ENCODE measurements around the gene ZNF621.

The ZNF621 gene

DNA sequence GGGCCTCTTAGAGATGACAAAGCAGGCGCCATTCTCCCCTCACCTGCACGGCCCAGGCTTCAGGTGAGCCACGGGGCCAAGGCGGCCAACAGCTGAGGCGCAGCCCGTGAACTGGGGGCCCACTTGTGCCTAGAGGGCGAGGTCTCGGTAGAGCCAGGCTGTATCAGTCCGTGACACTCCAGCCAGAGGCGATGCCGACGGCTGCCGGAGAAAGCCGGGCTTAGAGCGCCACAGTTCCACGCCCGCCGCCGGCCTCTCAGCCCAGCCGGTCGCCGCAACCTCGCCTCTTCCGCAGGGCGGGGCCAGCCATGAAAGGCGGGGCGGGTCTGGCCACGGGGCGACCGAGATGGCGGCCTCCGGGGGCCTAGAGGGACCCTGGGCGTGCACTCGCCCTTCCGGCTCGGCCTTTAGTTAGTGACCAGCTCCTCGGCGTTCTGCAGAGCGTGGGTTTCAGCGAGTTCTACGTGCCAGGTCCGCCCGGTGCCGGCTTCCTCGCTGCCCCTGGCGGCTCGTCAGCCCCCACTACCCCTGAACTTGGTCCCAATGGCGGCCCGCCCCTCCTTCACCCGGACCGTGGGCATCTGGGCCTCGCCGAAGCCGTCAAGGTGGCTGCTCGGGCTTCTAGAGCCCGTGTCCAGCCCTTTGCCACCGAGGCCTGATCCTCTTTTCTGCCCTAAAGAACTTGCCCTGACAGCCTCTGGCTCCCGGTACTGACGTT is at the start of gene ZNF621:
Gene ZNF621 (plus strand): TSS at position 393 of the 718 bp plus-strand sequence. CDS start 881 bp downstream, outside the sequence.
- DNase-seq (ENCODE audit: low spot score) = peak; percentile 86

DNA sequence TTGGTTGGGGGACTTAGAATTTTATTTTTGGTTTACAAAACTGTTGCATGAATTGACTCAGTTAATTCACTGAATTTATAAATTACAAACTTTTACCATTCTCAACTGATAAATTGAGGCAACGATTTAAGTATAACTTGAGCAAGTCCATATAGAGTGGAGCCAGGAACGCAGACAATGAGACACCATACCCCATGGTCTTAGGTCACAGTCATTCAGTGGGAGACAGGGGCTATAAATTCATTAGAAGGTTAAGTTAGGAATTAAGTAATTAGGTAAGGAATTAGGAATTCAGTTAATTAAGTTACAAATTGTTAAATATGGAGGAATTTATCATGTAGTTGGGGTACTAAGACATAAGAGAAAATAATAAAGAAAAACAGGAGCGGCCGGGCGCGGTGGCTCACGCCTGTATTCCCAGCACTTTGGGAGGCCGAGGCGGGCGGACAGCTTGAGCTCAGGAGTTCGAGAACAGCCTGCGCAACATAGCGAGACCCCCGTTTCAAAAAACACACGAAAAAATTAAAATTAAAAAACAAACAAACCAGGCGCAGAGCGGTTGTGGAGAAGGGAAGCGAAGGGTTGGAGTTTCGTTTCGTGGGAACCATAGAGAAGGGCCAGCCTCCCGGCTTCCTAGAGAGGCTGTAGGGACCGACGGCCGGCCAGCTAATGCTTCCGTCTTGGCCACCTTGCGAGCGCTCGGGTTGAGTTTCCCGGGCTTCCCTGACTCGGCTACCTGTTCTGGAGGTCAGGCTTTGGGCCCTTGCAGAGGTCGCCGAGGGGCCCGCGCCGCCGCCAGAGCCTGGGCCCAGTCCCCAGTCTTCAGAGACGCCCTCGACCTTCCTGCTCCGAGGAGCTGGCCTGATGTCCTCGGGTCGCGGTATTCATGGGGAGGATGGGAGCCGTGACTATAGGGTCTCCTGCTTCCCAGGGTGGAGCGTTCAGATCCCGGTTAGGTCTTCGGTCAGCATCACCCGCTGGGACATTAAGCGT is 48.0 kb upstream of the ZNF621 start, which contains the start of gene ZNF619:
Gene ZNF619 (plus strand): TSS at position 645 of the 993 bp plus-strand sequence. CDS start 858 bp downstream, outside the sequence.
- peak; percentile 75 for DNase-seq (ENCODE audit: low spot score)

- DNase-seq (ENCODE audit: low spot score) = peak; percentile 24
Observed at GRCh38 chr3:40477666-40478065, 47.1 kb upstream of the ZNF621 start.

GRCh38 chr3:40487172-40487571 is 37.6 kb upstream of the ZNF621 start:
- no peak for DNase-seq (ENCODE audit: low spot score)

- DNase-seq (ENCODE audit: low spot score) = no peak
Observed at GRCh38 chr3:40490916-40491315, 33.8 kb upstream of the ZNF621 start.

DNA sequence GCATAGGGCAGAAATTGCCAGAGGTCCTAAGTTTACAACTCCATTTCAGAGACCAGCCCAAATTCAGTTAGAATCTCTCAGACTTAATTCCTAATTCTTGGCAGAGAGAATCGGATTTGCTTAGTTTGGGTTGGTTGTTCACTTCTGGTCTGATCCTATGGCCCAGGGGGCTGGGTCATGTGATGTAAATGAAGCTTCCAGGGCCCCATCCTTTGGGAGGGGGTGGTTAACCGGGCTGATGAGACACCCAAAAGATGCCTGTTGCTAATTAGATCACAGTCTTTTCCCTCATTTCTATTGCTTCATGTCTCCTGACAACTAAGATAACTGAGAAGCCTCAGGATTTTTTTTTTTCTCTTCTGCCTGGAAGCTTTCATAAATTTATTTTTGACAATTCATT is 30.1 kb upstream of the ZNF621 start:
- no peak for DNase-seq (ENCODE audit: low spot score)

GRCh38 chr3:40497288-40497687 is 27.5 kb upstream of the ZNF621 start:
- DNase-seq (ENCODE audit: low spot score) = no peak

DNA sequence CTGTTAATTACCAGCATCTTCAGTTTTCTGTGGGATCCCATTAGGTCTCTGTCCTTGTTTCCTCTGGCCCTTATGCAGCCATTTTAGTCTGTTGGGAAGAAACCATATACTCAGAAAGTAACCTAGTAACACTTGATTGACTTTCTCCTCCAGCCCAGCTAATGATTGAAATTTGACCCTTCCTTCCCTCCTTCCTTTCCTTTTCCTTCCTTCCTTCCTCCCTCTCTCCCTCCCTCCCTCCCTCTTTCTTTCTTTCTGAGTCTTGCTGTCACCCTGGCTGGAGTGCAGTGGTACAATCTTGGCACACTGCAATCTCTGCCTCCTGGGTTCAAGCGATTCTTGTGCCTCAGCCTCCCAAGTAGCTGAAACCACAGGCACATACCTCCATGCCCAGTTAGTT is 24.8 kb upstream of the ZNF621 start:
- DNase-seq (ENCODE audit: low spot score) = no peak

GRCh38 chr3:40502034-40502433 is 22.7 kb upstream of the ZNF621 start:
- DNase-seq (ENCODE audit: low spot score) = no peak

DNA sequence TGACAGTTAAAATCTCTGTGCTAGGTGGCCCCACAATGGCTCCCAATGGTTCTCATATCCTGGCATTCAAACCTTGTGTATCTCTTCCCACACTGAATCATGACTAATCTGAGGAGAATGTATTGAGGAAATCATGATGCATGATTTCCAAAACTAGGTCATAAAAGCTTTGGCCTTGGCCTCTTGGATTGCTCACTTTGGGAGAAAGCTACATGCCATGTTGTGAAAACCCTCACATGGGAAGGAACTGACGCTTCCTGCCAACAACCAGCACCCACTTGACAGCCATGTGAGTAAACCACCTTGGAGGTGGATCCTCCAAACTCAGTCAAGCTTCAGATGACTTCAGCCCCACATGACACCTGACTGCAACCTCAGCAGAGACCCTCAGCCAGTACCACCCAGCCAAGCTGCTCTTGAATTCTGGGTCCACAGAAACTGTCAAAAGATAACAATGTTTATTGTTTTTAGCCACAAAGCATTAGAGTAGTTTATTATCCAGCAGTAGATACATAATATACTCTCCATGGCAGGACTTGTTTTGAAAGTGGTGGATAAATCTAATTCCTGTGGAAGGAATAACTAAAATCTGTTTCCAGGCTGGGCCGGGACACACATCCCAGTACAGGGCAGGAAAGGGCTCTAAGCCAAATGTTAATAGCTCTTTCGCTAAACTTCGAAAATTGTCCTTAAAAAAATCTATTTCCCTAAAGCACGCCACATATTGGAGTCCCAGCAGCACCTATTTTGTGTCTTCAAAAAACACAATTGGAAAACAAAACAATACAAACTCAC is 19.9 kb upstream of the ZNF621 start:
- DNase-seq (ENCODE audit: low spot score) = peak; percentile 66

DNA sequence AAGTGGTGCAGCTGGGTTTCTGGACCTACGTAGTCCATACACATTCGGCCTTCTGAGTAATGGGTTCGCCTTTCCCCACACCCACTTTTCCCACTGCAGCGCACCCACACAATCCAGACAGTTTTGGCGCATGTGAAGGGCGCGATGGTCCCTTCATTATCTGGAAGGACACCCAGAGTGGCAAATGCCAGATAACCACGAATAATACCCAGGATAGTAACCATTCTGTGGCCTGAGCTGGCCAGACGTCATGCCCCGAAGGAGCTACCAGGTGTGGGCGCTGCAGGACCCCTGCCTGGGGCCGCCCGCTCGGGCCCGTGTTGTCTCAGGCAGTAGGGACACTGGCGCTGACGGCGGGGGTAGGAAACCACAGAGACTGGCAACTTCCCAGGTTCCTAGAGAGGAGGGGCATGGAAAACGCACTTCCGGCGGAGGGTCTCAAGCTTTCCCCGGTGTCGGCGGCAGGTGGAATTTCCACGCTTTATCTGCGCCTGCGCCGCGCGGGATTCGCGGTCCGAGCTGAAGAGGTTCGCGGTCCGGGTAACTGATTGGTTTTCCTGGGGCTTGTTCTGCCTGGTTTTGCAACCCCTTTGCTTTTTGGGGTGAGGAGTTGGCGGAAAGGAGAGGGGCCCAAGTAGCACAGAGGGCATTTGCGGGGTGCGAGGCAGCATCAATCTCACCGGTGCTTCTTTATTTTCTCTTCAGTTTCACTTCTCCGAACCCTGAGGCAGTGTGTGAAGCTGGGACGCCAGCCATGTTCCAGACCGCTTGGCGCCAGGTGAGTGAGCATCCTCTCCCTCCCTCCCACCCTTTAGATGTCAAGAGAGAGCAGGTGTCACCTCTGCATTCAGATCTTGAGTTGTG is 18.9 kb upstream of the ZNF621 start, which contains the start of gene ZNF620:
Gene ZNF620 (plus strand): TSS at position 441 of the 864 bp plus-strand sequence. CDS start 314 bp downstream, at position 755.
- no peak for DNase-seq (ENCODE audit: low spot score)

DNA sequence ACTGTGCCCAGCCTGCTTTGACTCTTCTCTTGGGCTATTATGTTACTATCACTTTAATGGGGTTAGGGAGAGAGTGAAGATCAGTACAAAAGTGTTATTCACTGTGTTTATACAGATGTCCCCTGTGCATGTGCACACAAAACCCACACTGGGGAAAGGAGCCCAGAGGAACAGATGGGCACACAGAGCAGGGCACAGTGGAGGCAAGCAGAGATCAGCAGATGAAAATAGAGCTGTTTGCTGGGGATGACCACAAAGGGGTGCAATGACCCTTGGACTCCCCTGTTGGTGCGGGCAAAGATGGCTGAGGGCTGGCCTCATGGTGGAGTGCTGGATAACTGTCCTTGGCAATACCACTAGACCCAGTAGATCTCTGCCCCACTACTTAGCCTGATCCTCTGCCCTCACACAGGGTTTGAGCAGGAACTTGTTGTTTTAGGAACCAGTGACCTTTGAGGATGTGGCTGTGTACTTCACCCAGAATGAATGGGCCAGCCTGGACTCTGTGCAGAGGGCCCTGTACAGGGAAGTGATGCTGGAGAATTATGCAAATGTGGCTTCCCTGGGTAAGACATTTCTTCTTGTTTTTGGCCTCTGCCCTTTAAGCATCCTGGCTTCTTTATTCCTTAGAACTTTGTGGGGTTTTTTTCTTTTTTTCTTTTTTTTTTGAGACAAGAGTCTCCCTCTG is 13.6 kb upstream of the ZNF621 start:
- DNase-seq (ENCODE audit: low spot score) = no peak

DNA sequence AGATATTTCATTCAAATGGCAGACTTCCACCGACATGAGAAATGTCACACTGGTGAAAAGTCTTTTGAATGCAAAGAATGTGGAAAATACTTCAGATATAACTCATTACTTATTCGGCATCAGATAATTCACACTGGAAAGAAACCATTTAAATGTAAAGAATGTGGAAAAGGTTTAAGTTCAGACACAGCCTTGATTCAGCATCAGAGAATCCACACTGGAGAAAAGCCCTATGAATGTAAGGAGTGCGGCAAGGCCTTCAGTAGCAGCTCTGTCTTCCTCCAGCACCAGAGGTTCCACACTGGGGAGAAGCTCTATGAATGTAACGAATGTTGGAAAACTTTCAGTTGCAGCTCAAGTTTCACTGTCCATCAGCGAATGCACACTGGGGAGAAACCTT is 8.6 kb upstream of the ZNF621 start:
- no peak for DNase-seq (ENCODE audit: low spot score)

GRCh38 chr3:40518067-40518466 is 6.7 kb upstream of the ZNF621 start:
- DNase-seq (ENCODE audit: low spot score) = no peak

DNA sequence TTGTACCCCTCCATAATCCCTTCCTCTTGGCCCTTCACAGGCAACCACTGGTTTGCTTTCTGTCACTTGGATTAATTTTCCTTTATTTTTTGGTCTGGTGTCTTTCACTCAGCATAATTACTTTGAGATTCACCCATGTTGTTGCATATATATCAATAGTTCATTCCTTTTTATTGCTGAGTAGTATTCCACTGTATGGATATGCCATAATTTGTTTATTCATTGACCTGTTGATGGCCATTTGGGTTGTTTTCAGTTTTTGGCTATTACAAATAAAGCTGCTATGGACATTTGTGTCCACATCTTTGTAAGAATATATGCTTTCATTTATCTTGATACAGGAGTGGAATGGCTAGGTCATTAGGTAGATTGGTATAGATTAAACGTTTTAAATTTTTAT is 5.9 kb upstream of the ZNF621 start:
- no peak for DNase-seq (ENCODE audit: low spot score)

DNA sequence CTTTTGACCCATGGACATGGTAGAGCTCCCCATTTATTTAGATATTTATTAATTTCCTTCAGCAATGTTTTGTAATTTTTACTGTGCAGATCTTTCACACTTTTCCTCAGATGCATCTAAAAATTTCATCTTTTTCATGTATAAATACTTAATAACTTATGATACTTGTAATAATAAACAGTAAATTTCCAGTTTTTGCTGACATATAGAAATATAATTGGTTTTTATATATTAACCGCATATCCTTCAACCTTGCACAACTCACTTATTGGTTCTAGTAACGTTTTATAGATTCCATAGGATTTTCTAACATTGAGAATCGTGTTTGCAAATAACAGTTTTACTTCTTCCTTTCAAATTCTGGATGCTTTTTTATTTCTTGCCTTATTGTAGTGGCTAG is 3.5 kb upstream of the ZNF621 start:
- DNase-seq (ENCODE audit: low spot score) = no peak

GRCh38 chr3:40523781-40524180 is 979 bp upstream of the ZNF621 start:
- DNase-seq (ENCODE audit: low spot score) = no peak

DNA sequence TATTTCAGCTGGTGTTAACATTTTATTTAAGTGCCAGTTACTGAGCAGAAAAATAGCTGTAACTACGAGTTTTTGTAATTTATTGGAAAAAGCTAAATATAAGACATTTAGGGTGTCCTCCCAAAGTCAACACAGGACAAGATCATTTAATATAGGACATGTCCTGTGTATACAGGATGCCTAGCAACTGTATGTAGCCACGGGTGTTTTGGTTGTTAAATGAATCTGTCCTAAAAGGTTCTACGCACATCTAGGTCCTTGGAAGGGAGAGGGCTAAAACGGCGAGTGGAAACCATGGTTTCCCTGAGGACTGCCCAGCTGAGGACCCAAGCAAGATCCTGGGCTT is 565 bp upstream of the ZNF621 start:
- DNase-seq (ENCODE audit: low spot score) = no peak

- DNase-seq (ENCODE audit: low spot score) = no peak
Observed at GRCh38 chr3:40528426-40528825, 3.7 kb downstream of the ZNF621 start.

DNA sequence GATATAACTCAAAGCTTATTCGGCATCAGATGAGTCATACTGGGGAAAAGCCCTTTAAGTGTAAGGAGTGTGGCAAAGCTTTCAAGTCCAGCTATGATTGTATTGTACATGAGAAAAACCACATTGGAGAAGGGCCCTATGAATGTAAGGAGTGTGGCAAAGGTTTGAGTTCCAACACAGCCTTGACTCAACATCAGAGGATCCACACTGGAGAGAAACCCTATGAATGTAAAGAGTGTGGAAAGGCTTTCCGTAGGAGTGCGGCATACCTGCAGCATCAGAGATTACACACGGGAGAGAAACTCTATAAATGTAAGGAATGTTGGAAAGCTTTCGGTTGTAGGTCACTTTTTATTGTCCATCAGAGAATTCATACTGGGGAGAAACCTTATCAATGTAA is 7.5 kb downstream of the ZNF621 start:
- DNase-seq (ENCODE audit: low spot score) = no peak

GRCh38 chr3:40534283-40534682 is 9.5 kb downstream of the ZNF621 start:
- DNase-seq (ENCODE audit: low spot score) = no peak

Measured in COLO829 (cell line).